ENCODE data around the gene SETMAR.

DNA sequence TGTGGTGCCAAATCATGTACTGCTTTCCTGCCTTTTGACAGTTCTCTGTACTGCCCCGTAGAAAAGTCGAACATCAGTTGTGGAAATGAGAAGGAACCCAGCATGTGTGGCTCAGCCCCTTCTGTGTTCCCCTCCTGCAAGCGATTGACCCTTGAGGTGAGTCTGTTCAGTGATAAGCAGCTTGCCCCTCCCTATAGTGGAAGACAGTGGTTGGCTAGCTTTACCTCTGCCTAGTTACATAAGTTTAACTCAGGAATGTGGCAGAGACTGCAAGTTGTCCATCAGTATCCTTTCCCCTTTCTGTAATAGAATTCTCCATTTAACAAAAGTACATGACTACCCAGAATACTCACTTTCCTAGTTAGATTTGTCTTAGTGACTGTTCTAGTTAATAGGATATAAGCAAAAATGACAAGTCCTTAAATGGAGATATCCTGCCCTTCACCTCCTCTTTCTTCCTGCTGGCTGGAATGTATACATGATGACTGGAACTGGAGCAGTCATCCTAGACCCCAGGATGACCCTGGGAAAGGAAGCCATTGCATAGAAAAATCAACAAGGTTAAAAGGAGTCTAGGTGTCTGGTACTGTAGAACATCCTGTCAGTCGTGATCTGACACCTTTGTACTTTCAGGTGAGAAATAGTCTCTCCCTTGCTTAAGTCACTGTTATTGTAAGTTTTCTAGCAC lies 10.6 kb downstream of the SETMAR start:
- TF ChIP-seq, protein P1, sequence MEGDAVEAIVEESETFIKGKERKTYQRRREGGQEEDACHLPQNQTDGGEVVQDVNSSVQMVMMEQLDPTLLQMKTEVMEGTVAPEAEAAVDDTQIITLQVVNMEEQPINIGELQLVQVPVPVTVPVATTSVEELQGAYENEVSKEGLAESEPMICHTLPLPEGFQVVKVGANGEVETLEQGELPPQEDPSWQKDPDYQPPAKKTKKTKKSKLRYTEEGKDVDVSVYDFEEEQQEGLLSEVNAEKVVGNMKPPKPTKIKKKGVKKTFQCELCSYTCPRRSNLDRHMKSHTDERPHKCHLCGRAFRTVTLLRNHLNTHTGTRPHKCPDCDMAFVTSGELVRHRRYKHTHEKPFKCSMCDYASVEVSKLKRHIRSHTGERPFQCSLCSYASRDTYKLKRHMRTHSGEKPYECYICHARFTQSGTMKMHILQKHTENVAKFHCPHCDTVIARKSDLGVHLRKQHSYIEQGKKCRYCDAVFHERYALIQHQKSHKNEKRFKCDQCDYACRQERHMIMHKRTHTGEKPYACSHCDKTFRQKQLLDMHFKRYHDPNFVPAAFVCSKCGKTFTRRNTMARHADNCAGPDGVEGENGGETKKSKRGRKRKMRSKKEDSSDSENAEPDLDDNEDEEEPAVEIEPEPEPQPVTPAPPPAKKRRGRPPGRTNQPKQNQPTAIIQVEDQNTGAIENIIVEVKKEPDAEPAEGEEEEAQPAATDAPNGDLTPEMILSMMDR (IDR thresholded peaks at IDR 0.05) = no peak
- no peak for TF ChIP-seq EP300 (IDR thresholded peaks at IDR 0.05)
- no peak for TF ChIP-seq POLR2A (IDR thresholded peaks at IDR 0.05)

Measured in ovary (tissue), 3 donors.